GM19238 (cell line): ENCODE measurements around the gene NCOR1.
A peak's percentile ranks its signal among the peaks of the same experiment; 100 is the strongest.
"Not testable (repeated sequence)": the region's sequence is repeated elsewhere in the genome, so short reads cannot be mapped to it uniquely, and the experiment has no call there.

Experiments used
- DNase-seq: peaks from one replicate; pipeline ENCODE4 v3.0.0; 2011; ENCODE audit warnings: low spot score; ENCODE audit not compliant: insufficient read length

NCOR1 gene

DNA sequence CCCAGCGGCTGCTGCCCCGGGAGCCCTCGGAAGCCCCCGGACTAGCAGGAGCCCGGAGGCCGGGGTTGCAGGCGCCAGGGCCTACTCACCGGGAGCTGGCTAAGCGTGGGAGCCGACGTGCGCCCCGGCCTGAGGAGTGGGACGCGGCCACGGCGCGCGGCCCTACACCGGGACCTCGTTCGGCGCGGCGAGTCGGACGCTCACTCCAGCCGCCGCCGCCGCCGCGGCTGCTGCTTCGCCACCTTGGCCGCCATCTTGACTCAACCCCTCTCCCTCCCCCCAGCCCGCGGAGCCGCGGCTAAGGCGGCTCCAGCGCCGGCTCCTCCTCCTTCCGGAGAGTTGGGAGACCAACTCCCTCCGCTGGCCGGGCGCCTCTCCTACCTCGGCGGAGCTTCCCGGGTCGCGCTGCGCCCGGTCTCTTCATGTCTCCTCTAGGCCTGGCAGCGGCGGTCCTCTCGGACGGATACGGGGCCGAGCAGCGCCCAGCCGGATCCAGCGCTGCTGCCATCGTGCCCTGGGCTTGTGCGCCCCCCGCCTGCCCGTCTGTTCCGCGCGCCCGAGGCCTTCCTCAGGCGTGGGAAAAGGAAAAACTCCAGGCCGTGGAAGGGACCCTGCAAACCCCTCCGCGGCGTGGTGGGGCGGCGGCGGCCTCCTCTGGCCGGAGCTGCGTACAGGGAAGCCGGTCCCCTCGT, at the start of gene NCOR1:
TSS of gene NCOR1 (minus strand) at position 262 of the 692 bp plus-strand sequence. CDS start 20,965 bp downstream, outside the sequence.
- DNase-seq: peak; percentile 79

DNA sequence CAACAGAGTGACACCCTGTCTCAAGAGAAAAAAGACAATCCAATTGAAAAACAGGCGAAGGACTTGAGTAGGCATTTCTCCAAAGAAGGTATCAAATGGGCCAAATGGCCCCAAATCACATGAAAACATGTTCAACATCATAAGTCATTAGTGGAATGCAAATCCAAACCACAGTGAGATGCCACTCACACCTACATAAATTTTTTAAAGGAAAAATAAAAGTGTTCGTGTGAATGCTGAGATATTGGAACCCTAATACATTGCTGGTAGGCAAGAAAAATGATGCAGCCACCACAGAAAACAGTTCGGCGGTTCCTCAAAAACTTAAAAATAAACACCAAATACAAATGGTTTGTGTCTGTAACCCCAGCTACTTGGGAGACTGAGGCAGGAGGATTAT, 46.9 kb upstream of the NCOR1 start:
- no peak for DNase-seq

DNA sequence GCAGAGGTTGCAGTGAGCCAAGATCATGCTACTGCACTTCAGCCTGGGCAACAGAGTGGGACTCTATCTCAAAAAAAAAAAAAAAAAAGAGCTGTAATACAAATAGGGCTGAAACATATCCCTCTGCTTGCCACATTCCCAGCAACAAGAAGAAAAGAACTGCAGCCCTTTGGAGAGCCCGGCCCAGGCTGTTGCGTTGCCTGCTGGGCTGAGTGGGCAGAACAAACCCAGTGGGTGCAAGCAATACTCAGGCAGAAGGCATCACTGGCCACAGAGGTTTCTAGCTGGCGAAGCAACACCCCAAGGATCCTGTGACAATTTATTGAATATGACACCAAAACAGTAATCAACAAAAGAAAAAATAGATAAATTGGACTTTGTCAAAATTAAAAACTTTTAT, 45.7 kb upstream of the NCOR1 start:
- no peak for DNase-seq

DNA sequence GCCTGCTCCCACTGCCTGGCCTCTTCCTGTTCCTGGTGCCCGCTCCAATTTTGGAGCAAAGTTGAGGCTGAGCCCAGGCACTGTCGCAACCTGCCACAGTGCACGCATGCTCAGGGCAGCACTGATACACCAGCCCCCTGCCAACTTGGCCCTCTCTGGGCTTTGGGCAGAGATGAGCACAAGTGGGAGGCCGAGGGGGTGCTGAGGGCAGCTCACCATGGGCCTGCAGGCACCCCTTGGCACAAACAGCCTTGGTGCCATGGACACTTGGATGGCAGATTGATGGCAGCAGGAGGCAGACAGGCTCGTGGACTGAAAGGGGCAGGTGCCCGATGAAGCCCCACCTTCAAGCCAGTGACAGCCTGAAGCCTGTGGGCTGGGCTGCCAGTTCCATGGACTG, 44.6 kb upstream of the NCOR1 start:
- DNase-seq: no peak

DNA sequence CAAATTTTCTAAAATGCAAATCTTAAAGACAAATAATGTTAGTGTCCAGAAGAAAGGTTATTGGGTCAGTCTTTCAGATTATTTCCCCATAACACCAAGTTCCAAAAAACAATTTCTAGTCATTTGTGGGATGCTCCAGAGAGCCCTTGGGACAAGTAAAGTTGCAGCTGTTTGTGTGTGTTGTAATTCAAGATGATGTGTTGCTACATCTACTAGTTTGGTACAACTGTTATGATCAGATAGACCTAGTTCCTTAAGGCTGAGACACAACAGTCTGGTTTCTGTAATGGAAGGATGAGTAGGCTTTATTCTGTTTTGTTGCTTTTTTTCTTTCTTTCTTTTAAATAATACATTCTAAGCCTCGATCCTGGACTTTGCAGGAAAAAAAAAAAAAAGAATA, 43.6 kb upstream of the NCOR1 start:
- DNase-seq: no peak

DNA sequence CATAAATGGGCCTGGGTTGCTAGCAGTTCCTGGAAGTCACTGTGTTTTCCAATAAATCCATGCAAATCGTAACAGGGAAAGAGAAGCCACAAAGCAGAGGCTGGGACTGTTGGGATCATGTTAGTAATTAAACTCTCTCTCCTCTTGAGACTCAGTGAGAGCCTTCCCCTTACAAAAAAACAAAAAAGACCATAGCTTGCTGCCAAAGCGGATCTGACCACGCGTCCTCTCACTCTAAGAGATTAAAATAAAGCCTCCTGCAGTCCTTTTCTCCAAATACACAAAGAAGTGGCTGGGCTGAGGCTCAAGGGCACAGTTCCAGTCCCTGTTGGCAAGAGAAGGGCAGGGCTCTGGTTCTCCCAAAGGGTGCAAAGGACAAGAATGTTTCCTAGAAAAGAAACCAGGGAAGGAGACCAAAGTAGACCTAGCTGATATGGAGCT, 40.2 kb upstream of the NCOR1 start:
- DNase-seq: no peak

DNA sequence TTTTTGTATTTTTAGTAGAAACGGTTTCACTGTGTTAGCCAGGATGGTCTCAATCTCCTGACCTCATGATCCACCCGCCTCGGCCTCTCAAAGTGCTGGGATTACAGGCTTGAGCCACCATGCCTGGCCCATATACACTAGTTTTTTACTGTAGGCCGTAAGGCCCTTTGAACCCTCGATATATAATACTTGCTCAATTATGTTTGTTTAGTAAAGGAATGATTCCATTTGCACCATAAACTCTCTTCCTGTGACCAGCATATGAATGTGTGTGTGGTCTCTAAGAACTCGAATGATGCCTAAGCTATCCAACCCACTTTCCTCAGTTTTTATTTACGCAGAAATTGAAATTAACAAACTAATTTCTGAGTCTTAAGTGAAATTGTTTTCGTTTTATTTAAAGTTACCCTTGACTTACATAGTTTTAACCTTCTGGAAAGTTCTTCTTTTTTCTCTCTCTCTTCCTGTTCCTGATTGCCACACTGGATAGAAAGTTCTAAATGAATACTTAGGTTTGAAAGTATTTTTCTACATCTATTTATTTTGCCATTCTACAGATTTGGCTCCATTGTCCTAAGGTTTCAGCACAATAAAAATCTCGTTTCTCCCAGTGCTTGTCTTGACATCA, 39.6 kb upstream of the NCOR1 start:
- DNase-seq: no peak

DNA sequence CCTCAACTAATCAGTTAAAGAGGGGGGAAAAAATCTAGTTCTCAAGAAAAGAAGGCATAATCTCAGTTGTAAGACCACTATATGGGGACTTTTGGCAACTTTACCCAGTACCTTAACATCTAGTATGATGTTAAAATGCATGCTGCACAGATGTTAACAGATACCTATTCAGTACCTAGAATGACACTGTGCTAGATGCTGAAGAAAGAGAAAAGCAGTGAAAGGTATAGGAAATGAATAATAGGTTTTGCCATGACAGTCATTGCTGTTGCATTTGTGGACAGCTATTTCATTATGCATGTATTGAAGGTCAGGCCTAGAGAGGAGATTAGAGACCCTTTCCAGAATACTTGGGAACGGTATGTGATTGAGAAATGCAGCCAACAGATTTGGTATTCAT, 36.2 kb upstream of the NCOR1 start:
- DNase-seq: no peak

DNA sequence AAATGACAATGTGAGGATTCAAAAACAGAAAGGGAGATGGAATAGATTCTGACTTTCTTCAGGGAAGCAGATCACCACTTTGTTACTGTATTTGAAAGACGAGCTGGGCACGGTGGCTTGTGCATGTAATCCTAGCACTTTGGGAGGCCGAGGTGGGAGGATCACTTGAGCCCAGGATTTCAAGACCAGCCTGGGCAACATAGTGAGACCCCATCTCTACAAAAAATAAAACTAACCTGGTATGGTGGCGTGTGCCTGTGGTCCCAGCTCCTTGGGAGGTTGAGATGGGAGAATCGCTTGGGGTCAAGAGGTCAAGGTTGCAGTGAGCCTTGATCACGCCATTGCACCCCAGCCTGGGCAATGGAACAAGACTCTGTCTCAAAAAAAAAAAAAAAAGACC, 35.7 kb upstream of the NCOR1 start:
- DNase-seq: no peak

DNA sequence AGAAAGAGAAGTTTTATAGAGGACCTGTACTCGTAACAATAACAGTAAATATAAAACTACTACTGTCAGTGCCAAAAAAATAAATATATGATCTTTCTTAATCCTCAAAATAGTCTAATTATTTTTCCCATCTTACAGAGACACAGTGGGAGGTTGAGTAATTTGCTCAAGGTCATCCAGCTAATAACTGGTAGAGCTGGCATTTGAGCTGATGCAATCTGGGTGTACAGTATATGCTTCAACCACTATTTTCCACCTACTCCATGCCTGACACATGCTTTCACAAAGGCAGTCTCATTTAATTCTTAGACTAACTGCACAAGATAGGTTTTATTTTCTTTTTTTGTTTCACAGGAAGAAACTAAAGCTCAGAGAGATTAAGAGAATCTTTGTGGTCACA, 35.3 kb upstream of the NCOR1 start:
- no peak for DNase-seq

DNA sequence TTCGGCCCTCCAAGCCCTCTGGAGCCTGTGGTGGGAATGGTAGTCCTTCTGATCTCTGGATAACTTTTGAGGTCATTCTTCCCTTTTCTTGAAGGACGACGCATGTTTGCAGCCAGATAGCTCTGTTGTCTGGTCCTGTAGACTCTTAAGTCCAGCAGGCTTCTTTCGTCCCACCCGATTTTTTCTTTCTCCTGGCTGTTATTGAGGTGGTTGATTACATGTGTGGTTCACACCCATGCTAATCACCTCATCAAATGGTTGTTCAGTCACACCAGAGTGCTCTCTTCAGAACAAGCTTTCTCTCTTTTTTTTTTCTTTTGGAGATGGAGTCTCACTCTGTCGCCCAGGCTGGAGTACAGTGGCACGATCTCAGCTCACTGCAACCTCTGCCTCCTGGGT, 32.3 kb upstream of the NCOR1 start:
- no peak for DNase-seq

DNA sequence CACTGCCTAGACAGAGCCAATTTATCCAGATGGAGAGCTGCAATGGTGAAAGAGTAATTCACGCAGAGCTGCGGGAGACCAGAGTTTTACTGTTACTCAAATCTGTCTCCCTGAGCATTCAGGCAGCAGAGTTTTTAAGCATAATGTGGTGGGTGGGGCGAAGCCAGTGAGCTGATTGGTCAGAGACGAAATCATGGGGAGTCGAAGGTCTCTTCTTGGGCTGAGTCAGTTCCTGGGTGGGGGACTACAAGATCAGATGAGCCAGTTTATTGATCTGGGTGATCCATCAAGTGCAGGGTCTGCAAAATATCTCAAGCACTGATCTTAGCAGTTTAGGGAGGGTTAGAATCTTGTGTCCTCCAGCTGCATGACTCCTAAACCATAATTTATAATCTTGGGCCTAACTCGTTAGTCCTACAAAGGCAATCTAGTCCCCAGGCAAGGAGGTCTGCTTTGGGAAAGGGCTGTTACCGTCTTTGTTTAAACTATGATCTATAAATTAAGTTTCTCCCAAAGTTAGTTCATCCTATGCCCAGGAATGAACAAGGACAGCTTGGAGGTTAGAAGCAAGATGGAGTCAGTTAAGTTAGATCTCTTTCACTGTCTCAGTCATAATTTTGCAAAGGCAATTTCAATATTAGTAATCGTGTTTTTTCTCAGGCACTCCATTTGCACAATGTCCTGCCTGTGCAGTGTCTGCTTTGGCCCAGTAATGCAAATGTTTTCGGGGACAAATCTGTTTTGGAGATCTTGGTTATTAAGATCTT, 28.6 kb upstream of the NCOR1 start:
- DNase-seq: no peak

DNA sequence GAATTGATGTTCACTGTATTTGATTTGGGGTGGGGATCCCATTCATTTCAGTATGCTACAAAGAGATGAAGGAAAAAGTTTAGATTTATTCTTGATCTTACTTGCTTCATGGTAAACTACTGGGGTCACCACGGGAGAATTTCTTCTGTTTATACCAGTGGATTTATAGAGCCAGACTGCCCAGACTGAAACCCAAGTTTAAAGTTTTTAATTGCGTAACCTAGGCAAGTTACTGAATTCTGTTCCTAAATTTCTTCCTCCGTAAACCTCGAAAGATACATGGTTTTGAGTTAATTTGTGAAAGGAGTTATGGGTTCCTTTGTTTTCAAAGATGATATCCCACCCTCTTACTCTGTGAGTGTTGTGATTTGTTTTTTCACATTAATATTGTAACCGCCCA, 28.1 kb upstream of the NCOR1 start:
- no peak for DNase-seq

DNA sequence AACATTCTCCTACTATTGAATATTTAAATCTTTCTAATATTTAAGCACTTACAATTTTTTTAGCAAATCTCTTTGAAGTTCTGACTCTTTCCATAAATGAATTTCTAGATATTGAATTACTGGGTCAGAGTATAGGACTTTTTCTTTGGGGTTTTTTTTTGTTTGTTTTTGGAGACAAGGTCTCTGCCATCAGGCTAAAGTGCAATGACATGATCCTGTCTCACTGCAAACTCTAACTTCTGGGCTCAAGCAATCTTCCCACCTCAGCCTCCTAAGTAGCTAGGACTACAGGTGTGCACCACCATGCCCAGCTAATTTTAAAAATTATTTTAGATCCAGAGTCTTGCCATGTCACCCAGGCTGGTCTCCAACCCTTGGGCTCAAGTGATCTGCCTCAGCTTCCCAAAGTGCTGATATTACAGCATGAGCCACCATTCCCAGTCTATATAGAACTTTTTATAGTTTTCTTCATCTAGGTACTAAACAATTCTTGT, 26.6 kb upstream of the NCOR1 start:
- DNase-seq: no peak

DNA sequence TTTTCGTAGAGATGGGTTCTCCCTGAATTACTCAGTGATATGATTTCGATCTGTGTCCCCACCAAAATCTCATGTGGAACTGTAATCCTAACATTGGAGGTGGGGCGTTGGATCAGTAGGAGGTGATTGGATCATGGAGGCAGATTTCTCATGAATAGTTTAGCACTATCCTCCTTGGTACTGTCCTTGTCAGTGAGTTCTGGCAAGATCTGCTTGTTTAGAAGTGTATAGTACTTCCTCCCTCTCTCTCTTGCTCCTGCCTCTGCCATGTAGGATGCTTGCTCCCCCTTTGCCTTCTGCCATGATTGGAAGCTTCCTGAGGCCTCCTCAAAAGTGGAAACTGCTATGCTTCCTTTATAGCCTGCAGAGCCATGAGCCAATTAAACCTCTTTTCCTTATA, 24.6 kb upstream of the NCOR1 start:
- no peak for DNase-seq

DNA sequence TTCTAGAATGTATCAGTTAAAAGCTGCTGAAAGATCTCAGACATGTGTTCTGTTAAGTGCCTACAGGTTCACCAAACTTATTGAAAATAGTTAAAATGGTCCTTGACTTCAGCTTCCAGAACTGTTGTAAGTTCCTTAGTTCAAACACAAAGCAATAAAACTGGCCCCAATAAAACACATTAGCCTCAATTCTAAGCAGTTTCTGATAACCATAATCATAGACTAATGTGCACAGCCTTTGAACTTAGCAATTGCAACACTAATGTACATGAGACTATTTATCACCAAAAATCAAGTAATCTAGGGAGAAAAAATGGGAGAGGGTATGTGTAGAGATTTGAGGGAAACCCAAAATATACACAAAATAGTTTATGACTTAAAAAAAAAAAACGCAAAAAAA, 17.1 kb upstream of the NCOR1 start:
- no peak for DNase-seq

DNA sequence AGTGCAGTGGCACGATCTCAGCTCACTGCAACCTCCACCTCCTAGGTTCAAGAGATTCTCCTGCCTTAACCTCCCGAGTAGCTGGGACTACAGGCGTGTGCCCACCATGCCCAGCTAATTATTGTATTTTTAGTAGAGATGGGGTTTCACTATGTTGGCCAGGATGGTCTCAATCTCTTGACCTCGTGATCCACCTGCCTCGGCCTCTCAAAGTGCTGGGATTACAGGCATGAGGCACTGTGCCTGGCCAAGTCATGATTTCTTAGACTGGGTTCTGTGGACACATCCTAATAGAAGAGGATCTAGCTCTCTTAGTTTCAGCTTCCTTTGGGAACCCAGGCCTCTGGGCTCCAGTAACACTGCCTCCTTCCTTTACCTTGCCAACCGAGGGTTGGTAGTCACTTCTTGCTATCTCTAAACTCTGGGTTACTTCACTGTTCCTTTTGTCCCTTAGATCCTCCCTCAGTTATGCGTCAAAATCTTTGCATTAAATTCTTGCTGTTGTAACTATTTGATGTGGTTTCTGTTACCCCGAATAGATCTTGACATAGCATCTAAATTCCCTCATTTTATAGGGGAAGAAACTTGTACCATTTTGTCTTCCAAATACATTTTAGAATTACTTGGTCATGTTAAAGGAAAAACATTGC, 14.7 kb upstream of the NCOR1 start:
- not testable (repeated sequence) for DNase-seq

DNA sequence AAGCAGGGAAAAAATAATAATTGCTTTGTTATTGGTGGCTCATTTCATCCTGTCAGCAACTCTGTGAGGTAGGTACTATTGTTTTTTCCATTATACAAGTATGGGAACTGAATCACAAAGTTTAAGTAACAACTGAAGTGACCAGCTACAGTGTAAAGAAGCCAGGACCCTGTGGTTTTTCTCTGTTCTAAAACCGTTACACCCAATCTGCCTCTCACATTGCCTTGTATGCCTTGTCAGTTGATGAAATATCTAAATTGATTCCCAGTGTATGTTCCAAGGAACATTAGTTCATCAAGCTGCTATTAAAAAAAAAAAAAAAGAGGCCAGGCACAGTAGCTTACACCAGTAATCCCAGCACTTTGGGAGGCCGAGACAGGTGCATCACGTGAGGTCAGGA, 7.1 kb upstream of the NCOR1 start:
- no peak for DNase-seq

DNA sequence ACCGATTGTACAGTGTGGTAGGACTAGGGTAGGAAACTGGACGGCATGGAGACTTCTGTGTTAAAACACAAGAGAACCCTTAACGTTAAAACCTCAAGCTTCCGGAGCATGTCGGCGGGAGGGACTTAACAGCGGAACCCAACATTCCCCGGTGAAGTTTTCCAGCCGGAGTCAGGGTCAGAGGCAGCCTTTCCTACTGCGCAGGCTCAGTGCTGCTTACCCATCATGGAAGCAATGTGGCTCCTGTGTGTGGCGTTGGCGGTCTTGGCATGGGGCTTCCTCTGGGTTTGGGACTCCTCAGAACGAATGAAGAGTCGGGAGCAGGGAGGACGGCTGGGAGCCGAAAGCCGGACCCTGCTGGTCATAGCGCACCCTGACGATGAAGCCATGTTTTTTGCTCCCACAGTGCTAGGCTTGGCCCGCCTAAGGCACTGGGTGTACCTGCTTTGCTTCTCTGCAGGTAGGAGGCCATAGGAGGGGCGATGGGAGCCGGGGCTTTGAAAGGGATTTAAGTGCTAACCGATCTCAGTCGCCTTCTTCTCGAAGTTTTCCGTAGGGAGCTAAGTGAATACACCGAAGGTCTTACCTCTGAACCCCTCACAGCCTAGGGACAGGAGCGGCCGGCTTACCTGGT, 1.8 kb upstream of the NCOR1 start, which contains the start of gene PIGL:
TSS of gene PIGL (plus strand) at position 209 of the 634 bp plus-strand sequence. CDS start at position 226, 17 bp downstream.
- DNase-seq: peak; percentile 61

DNA sequence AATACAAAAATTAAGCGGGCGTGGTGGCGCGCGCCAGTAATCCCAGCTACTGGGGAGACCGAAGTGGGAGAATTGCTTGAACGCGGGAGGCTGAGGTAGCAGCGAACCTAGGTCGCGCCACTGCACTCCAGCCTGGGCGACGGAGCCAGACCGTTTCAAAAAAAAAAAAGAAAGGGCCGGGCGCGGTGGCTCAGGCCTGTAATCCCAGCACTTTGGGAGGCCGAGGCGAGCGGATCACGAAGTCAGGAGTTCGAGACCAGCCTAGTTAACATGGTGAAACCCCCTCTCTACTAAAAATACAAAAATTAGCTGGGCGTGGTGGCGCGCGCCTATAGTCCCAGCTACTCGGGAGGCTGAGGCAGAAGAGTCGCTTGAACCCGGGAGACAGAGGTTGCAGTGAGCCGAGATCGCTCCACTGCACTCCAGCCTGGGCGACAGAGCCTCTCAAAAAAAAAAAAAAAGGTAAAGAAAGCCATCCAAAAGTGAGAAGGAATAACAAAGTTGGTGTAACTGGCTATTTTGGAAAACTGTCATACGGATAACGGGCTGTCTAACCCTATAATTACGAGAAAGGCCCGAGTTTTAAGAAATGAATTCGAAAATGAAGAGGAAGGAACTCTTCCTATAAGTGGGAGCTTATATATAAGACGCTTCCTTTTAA, 1.1 kb upstream of the NCOR1 start:
- DNase-seq: not testable (repeated sequence)

DNA sequence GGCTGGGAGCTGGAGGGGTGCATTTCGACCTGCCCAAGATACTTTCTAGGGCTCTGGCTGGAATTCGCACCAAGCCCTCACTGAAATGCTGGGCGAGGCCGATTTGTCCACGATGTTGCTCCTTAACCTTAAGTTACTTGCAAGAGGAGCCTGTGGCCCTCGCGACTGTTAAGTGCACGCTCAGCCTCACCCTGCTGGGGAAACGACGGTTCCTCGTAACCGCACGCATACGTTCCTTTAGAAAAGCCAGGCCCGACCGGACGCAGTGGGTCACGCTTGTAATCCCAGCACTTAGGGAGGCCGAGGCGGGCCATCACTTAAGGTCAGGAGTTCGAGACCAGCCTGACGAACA, 607 bp upstream of the NCOR1 start:
- DNase-seq: no peak
